ENCODE data around the gene BASP1.

BASP1 gene

GRCh38 chr5:17217493-17218352 is at the start of gene BASP1:
BASP1 (plus strand) TSS chr5:17217631; CDS start chr5:17275217, 57,586 bp downstream.
- no peak for DNase-seq (ENCODE audit: low spot score)

- DNase-seq (ENCODE audit: low spot score), result no peak
These were observed 47.9 kb upstream of the BASP1 start for GRCh38 chr5:17169507-17169906.

- DNase-seq (ENCODE audit: low spot score), result no peak
These were observed 44.6 kb upstream of the BASP1 start for GRCh38 chr5:17172791-17173190.

GRCh38 chr5:17174965-17175364 is 42.5 kb upstream of the BASP1 start:
- no peak for DNase-seq (ENCODE audit: low spot score)

GRCh38 chr5:17177501-17178372 is 39.7 kb upstream of the BASP1 start:
- no peak for DNase-seq (ENCODE audit: low spot score)

- no peak for DNase-seq (ENCODE audit: low spot score)
These were observed 39.1 kb upstream of the BASP1 start for GRCh38 chr5:17178373-17178675.

GRCh38 chr5:17180330-17180843 is 37.0 kb upstream of the BASP1 start:
- no peak for DNase-seq (ENCODE audit: low spot score)

- DNase-seq (ENCODE audit: low spot score), result no peak
These were observed 36.3 kb upstream of the BASP1 start for GRCh38 chr5:17180864-17181723.

GRCh38 chr5:17182494-17182893 is 34.9 kb upstream of the BASP1 start:
- DNase-seq (ENCODE audit: low spot score), result no peak

- DNase-seq (ENCODE audit: low spot score), result no peak
These were observed 34.5 kb upstream of the BASP1 start for GRCh38 chr5:17182981-17183380.

GRCh38 chr5:17183831-17184230 is 33.6 kb upstream of the BASP1 start:
- DNase-seq (ENCODE audit: low spot score), result no peak

GRCh38 chr5:17184588-17184987 is 32.8 kb upstream of the BASP1 start:
- no peak for DNase-seq (ENCODE audit: low spot score)

- no peak for DNase-seq (ENCODE audit: low spot score)
These were observed 32.1 kb upstream of the BASP1 start for GRCh38 chr5:17185349-17185748.

GRCh38 chr5:17185773-17186172 is 31.7 kb upstream of the BASP1 start:
- DNase-seq (ENCODE audit: low spot score), result no peak

GRCh38 chr5:17186256-17186655 is 31.2 kb upstream of the BASP1 start:
- DNase-seq (ENCODE audit: low spot score), result no peak

- DNase-seq (ENCODE audit: low spot score), result no peak
These were observed 30.2 kb upstream of the BASP1 start for GRCh38 chr5:17187011-17187785.

- DNase-seq (ENCODE audit: low spot score), result no peak
These were observed 29.7 kb upstream of the BASP1 start for GRCh38 chr5:17187786-17188170.

GRCh38 chr5:17189381-17190036 is 27.9 kb upstream of the BASP1 start:
- peak; percentile 17 for DNase-seq (ENCODE audit: low spot score)

GRCh38 chr5:17190242-17190778 is 27.1 kb upstream of the BASP1 start:
- no peak for DNase-seq (ENCODE audit: low spot score)

GRCh38 chr5:17190799-17191391 is 26.5 kb upstream of the BASP1 start:
- DNase-seq (ENCODE audit: low spot score), result no peak

Data from HuH-7.5 (cell line).